A673 (cell line): Measurements from ENCODE around the gene CXCL6. TPM values are rescaled to one million over a fixed set of nuclear protein-coding genes. Genes with fewer than 3 reads are reported as not detected.

Source experiments
- BruUV-seq: library from RNA; stranded (reverse); fragments of 400-500 nt; replicated peaks from 2 replicates; lab custom pipeline; 2021; lab: Mats Ljungman, UMichigan
- CTCF ChIA-PET: fragments of 300-600 bp; sonication (Branson Sonifier 250); formaldehyde crosslinking; loops from one replicate; lab custom pipeline; 2022; ENCODE audit warnings: antibody characterized with exemption; lab: Charles Lee
- POLR2A ChIA-PET: fragments of 300-600 bp; sonication (Branson Sonifier 250); formaldehyde crosslinking; loops from one replicate; lab custom pipeline; 2022; ENCODE audit warnings: antibody characterized with exemption; ENCODE audit not compliant: low non-redundant PET; lab: Charles Lee
- DNase-seq: peaks from one replicate; pipeline ENCODE4 v3.0.0-alpha.2; 2015; ENCODE audit warnings: low spot score
- H3K27ac ChIP-seq: fragments of 200-600 bp; sonication (generic); 2 replicates; pipeline ENCODE4 v1.5.1; 2016; ENCODE audit warnings: mixed run types, low read depth, mild to moderate bottlenecking, mixed read lengths, antibody characterized with exemption, low read length; ENCODE audit not compliant: poor library complexity, severe bottlenecking
- H3K27me3 ChIP-seq: fragments of 200-600 bp; sonication (generic); replicated peaks from 2 replicates; pipeline ENCODE4 v1.6.1; 2017; ENCODE audit warnings: mixed run types, low read depth, mild to moderate bottlenecking, mixed read lengths, antibody characterized with exemption, low read length; ENCODE audit not compliant: insufficient read depth, poor library complexity
- H3K36me3 ChIP-seq: fragments of 200-600 bp; sonication (generic); 2 replicates; pipeline ENCODE4 v1.6.1; 2016; ENCODE audit warnings: mixed run types, mild to moderate bottlenecking, mixed read lengths, antibody characterized with exemption, low read length; ENCODE audit not compliant: insufficient read depth, poor library complexity, severe bottlenecking
- H3K4me1 ChIP-seq: fragments of 200-600 bp; sonication (generic); 2 replicates; pipeline ENCODE4 v1.6.1; 2017; ENCODE audit warnings: mixed run types, mild to moderate bottlenecking, mixed read lengths, antibody characterized with exemption, low read length; ENCODE audit not compliant: insufficient read depth, poor library complexity, severe bottlenecking
- H3K4me3 ChIP-seq: fragments of 200-600 bp; sonication (generic); 2 replicates; pipeline ENCODE4 v1.5.1; 2016; ENCODE audit warnings: low read depth, mixed run types, mild to moderate bottlenecking, mixed read lengths, low read length; ENCODE audit not compliant: poor library complexity, severe bottlenecking
- H3K9me3 ChIP-seq: fragments of 200-600 bp; sonication (generic); 2 replicates; pipeline ENCODE4 v1.6.1; 2016; ENCODE audit warnings: mixed run types, low read depth, mild to moderate bottlenecking, mixed read lengths, antibody characterized with exemption, low read length; ENCODE audit not compliant: poor library complexity, severe bottlenecking
- CTCF ChIP-seq: fragments of 300-800, 200-600 bp; sonication (generic); conservative IDR thresholded peaks from 2 replicates; pipeline ENCODE4 v1.5.1; 2017; ENCODE audit warnings: low read depth, mild to moderate bottlenecking, antibody characterized with exemption, low read length, moderate library complexity, mixed read lengths
- EZH2 ChIP-seq: fragments of 200-600 bp; sonication (generic); IDR thresholded peaks from 2 replicates; pipeline ENCODE4 v1.6.1; 2017; ENCODE audit warnings: borderline replicate concordance, low read depth, mild to moderate bottlenecking, mixed read lengths, antibody characterized with exemption, low read length; ENCODE audit not compliant: poor library complexity, severe bottlenecking
- intact Hi-C: fragments of 100-400 bp; cut with micrococcal nuclease; formaldehyde crosslinking; loops from one replicate; pipeline ENCODE4 v1.10.0; 2022; ENCODE audit not compliant: unreplicated experiment
- total RNA-seq: library from RNA; stranded (reverse); gene quantifications from 2 replicates; pipeline ENCODE4 v1.2.3, GENCODE V29; 2021

CXCL6 gene
- total RNA-seq, 1 experiment from 2014 or later = 0.56 TPM

- Histone ChIP-seq H3K27ac (no peak overlapping the region), H3K27me3 (no peaks in the 10 kb centered on the region), H3K36me3 (no peaks in the 10 kb centered on the region), H3K4me1 (no peaks in the 10 kb centered on the region), H3K4me3 (no peak overlapping the region), H3K9me3 (no peaks in the 10 kb centered on the region)
- TF ChIP-seq EZH2 (no peak), CTCF (no peak)
- ChIA-PET POLR2A (no interaction called here), CTCF (no interaction called here)
- DNase-seq = no peak
- BruUV-seq = no TSS peak
- intact Hi-C loops = no loop called here
These were observed 18.9 kb downstream of the CXCL6 start for GRCh38 chr4:73855406-73855805.

GRCh38 chr4:73856518-73856917, 20.0 kb downstream of the CXCL6 start:
- H3K9me3 ChIP-seq = no peaks in the 10 kb centered on the region
- no TSS peak for BruUV-seq
- H3K27ac ChIP-seq = no peak overlapping the region
- ChIA-PET CTCF (no interaction called here), POLR2A (no interaction called here)
- DNase-seq = no peak
- no peaks in the 10 kb centered on the region for H3K27me3 ChIP-seq
- H3K4me3 ChIP-seq = no peak overlapping the region
- H3K4me1 ChIP-seq = no peaks in the 10 kb centered on the region
- intact Hi-C loops = no loop called here
- TF ChIP-seq EZH2 (no peak), CTCF (no peak)
- no peaks in the 10 kb centered on the region for H3K36me3 ChIP-seq

- H3K27me3 ChIP-seq = no peaks in the 10 kb centered on the region
- no peaks in the 10 kb centered on the region for H3K36me3 ChIP-seq
- H3K4me1 ChIP-seq = no peaks in the 10 kb centered on the region
- TF ChIP-seq EZH2 (no peak), CTCF (no peak)
- ChIA-PET CTCF (no interaction called here), POLR2A (no interaction called here)
- DNase-seq = no peak
- BruUV-seq = no TSS peak
- intact Hi-C loops = no loop called here
- H3K27ac ChIP-seq = no peak overlapping the region
- H3K9me3 ChIP-seq = no peaks in the 10 kb centered on the region
- no peak overlapping the region for H3K4me3 ChIP-seq
These were observed 23.2 kb downstream of the CXCL6 start for GRCh38 chr4:73859614-73860088.
